Endothelial cell of umbilical vein (primary cell): Measurements from ENCODE around the gene PTBP3. TPM values are rescaled to one million over a fixed set of nuclear protein-coding genes. Genes with fewer than 3 reads are reported as not detected.

Experiments used
- BruUV-seq: library from RNA; stranded (reverse); fragments of 400-500 nt; replicated peaks from 2 replicates; lab custom pipeline; 2021; lab: Mats Ljungman, UMichigan
- CTCF ChIA-PET: fragments of 300-600, 350-600 bp; sonication (Branson Sonifier 250); formaldehyde crosslinking; loops from one replicate; lab custom pipeline; 2021; ENCODE audit warnings: antibody characterized with exemption, inconsistent platforms; lab: Charles Lee
- POLR2A ChIA-PET: fragments of 300-600, 350-600 bp; sonication (Branson Sonifier 250); formaldehyde crosslinking; loops from one replicate; lab custom pipeline; 2021; ENCODE audit warnings: antibody characterized with exemption, inconsistent platforms; lab: Charles Lee
- DNase-seq: peaks from one replicate; pipeline ENCODE4 v3.0.0-alpha.2; 2011; ENCODE audit warnings: low read depth, low spot score
- FAIRE-seq: peaks from 2 replicates; lab custom pipeline; 2011; peaks lifted over from hg19 to GRCh38; lab: Jason Lieb, UNC
- H2AFZ ChIP-seq: 2 replicates; pipeline ENCODE4 v1.6.0; 2012; ENCODE audit warnings: low read depth, low read length, control low read depth, inconsistent platforms
- H3K27ac ChIP-seq: 2 replicates; pipeline ENCODE4 v1.5.1; 2011; ENCODE audit warnings: low read depth, mild to moderate bottlenecking, control low read depth, low read length, moderate library complexity; ENCODE audit not compliant: insufficient read depth
- H3K27me3 ChIP-seq, 2 experiments: 2 replicates each; pipeline versions ENCODE4 v1.6.0 to v1.6.1; 2011; ENCODE audit warnings: low read length in 2 of 2, mixed read lengths in 1 of 2; ENCODE audit not compliant: control insufficient read depth in 2 of 2, insufficient read depth in 2 of 2
- H3K36me3 ChIP-seq, 2 experiments: 2 replicates in 1 of 2; 3 replicates in 1 of 2; pipeline ENCODE4 v1.5.1; 2011; ENCODE audit warnings: low read length in 2 of 2, mild to moderate bottlenecking in 1 of 2, moderate library complexity in 1 of 2; ENCODE audit not compliant: control insufficient read depth in 2 of 2, insufficient read depth in 2 of 2; ENCODE audit errors: extremely low read depth in 1 of 2
- H3K4me1 ChIP-seq: 3 replicates; pipeline ENCODE4 v1.5.1; 2011; ENCODE audit warnings: mild to moderate bottlenecking, low read length; ENCODE audit not compliant: control insufficient read depth, insufficient read depth; ENCODE audit errors: extremely low read depth
- H3K4me2 ChIP-seq: 2 replicates; pipeline ENCODE4 v1.6.1; 2011; ENCODE audit warnings: low read length, control low read depth, mixed read lengths; ENCODE audit not compliant: insufficient read depth
- H3K4me3 ChIP-seq, 3 experiments: fragments of 200-600 bp in 1 of 3; sonication (generic), shearing (Covaris generic) in 1 of 3; replicated peaks in 1 of 3; 2 replicates each; pipeline ENCODE4 v1.5.1; 2011 to 2016; ENCODE audit warnings: control low read depth in 3 of 3, low read length in 3 of 3, mild to moderate bottlenecking in 2 of 3, inconsistent platforms in 1 of 3, low read depth in 1 of 3, moderate library complexity in 1 of 3; ENCODE audit not compliant: insufficient read depth in 1 of 3
- H3K79me2 ChIP-seq: 2 replicates; pipeline ENCODE4 v1.6.0; 2012; ENCODE audit warnings: low read length, inconsistent platforms; ENCODE audit not compliant: control insufficient read depth, insufficient read depth
- H3K9ac ChIP-seq: replicated peaks from 2 replicates; pipeline ENCODE3; 2011; ENCODE audit warnings: low read length, control low read depth; ENCODE audit not compliant: insufficient read depth; ENCODE audit errors: extremely low read depth
- H3K9me1 ChIP-seq: replicated peaks from 3 replicates; pipeline ENCODE4 v1.6.0; 2011; ENCODE audit warnings: mild to moderate bottlenecking, low read length; ENCODE audit not compliant: control insufficient read depth, insufficient read depth; ENCODE audit errors: extremely low read depth
- H3K9me3 ChIP-seq: replicated peaks from 2 replicates; pipeline ENCODE4 v1.5.1; 2012; ENCODE audit warnings: low read length, inconsistent platforms; ENCODE audit not compliant: control insufficient read depth, insufficient read depth
- H4K20me1 ChIP-seq: replicated peaks from 2 replicates; pipeline ENCODE3; 2011; ENCODE audit warnings: mild to moderate bottlenecking, low read length; ENCODE audit not compliant: control insufficient read depth, insufficient read depth; ENCODE audit errors: extremely low read depth
- CTCF ChIP-seq, 2 donors: IDR thresholded peaks; 1 replicate in 1 of 2; 2 replicates in 1 of 2; pipeline ENCODE4 v1.5.1; 2011; ENCODE audit warnings: low read length in 2 of 2, mild to moderate bottlenecking in 2 of 2, moderate library complexity in 2 of 2, control low read depth in 1 of 2, inconsistent platforms in 1 of 2, low read depth in 1 of 2; ENCODE audit not compliant: insufficient read depth in 1 of 2; ENCODE audit errors: extremely low read depth in 1 of 2
- FOS ChIP-seq: IDR thresholded peaks from 2 replicates; pipeline ENCODE4 v1.6.1; 2011; ENCODE audit warnings: mild to moderate bottlenecking, low read length, moderate library complexity, borderline replicate concordance; ENCODE audit not compliant: insufficient read depth
- GATA2 ChIP-seq: IDR thresholded peaks from 2 replicates; pipeline ENCODE4 v1.7.0; 2011; ENCODE audit warnings: low read depth, mild to moderate bottlenecking, moderate library complexity, mixed read lengths, low read length; ENCODE audit not compliant: insufficient read length, insufficient read depth
- JUN ChIP-seq: IDR thresholded peaks from 2 replicates; pipeline ENCODE4 v1.6.1; 2011; ENCODE audit warnings: borderline replicate concordance, low read depth; ENCODE audit not compliant: insufficient read length, insufficient read depth
- MAX ChIP-seq: IDR thresholded peaks from 2 replicates; pipeline ENCODE4 v1.6.1; 2011; ENCODE audit not compliant: insufficient read depth, insufficient read length
- MYC ChIP-seq: IDR thresholded peaks from one replicate; pipeline ENCODE4 v1.6.1; 2011; ENCODE audit warnings: mild to moderate bottlenecking, low read depth, low read length
- dilution Hi-C: fragments of 300-500 bp; cut with MboI; formaldehyde crosslinking; loops from one replicate; pipeline ENCODE4 v1.15.0; 2019; ENCODE audit warnings: low sequenced_read_pairs; ENCODE audit not compliant: extremely low pct_ligation_motif_present
- intact Hi-C: fragments of 100-400 bp; cut with micrococcal nuclease; formaldehyde crosslinking; loops from one replicate; pipeline ENCODE4 v1.10.0; 2022
- polyA plus RNA-seq, 4 experiments: library from polyadenylated mRNA; depleted of rRNA in 3 of 4; stranded (reverse) in 3 of 4; unstranded in 1 of 4; fragments of >200 nt; gene quantifications; 2 replicates each; pipeline versions ENCODE4 v1.2.1 to v1.2.3, GENCODE V29; 2011 to 2012; ENCODE audit warnings: missing spikeins in 1 of 4
- total RNA-seq: library from RNA; stranded (reverse); gene quantifications from 2 replicates; pipeline ENCODE4 v1.2.3, GENCODE V29; 2021

PTBP3 gene
- total and polyA plus RNA-seq, 2 donors (not counting 3 experiments of a cell fraction or from before 2014, with no cell fraction given), result 42.4 to 75.0 TPM

GRCh38 chr9:112188884-112189283 is 144.5 kb downstream of the PTBP3 start:
- FAIRE-seq, result no peak

More at GRCh38 chr9:112188884-112189283, 144.5 kb downstream of the PTBP3 start:
- Histone ChIP-seq H2AFZ (no peak overlapping the region), H3K9me1 (no peaks in the 10 kb centered on the region), H3K4me3 (no peak overlapping the region), H4K20me1 (no peaks in the 10 kb centered on the region), H3K27me3 (no peaks in the 10 kb centered on the region), H3K9me3 (no peaks in the 10 kb centered on the region), H3K79me2 (no peaks in the 10 kb centered on the region), H3K9ac (no peak overlapping the region), H3K36me3 (no peaks in the 10 kb centered on the region), H3K27ac (no peak overlapping the region), H3K4me1 (no peaks in the 10 kb centered on the region), H3K4me2 (no peak overlapping the region)
- ChIA-PET CTCF (interaction anchor here (1.2 kb wide), 1 partner anchor 190 kb away, joined by 4 read pairs; no protein-coding TSS in a partner anchor), POLR2A (interaction anchor here (0.5 kb wide), 1 partner anchor 27 kb away, joined by 3 read pairs; no protein-coding TSS in a partner anchor)
- no TSS peak for BruUV-seq
- dilution Hi-C loops, result no loop called here
- TF ChIP-seq GATA2, result no peak
- no peak for TF ChIP-seq FOS
- TF ChIP-seq MYC, result no peak
- TF ChIP-seq CTCF (IDR thresholded peaks at IDR 0.05; ENCODE audit: extremely low read depth in 1 of 2, insufficient read depth in 1 of 2, low read depth in 1 of 2, low read length in 2 of 2), result no peak
- no peak for TF ChIP-seq JUN
- TF ChIP-seq MAX, result no peak
- no peak for DNase-seq
- intact Hi-C loops, result no loop called here
